Neural progenitor cell (in vitro differentiated cells): Measurements from ENCODE around the gene RUNX1. TPM values are rescaled to one million over a fixed set of nuclear protein-coding genes. Genes with fewer than 3 reads are reported as not detected.

Source experiments
- DNase-seq: peaks from one replicate; pipeline ENCODE4 v3.0.0-alpha.2; 2016; ENCODE audit warnings: low spot score
- H2AFZ ChIP-seq: fragments of 200-600 bp; sonication (generic); replicated peaks from 2 replicates; pipeline ENCODE4 v1.6.1; 2016; ENCODE audit warnings: antibody characterized with exemption
- H3F3A ChIP-seq: fragments of 200-600 bp; sonication (generic); 2 replicates; pipeline ENCODE4 v1.6.1; 2016; ENCODE audit warnings: antibody characterized with exemption, low read depth
- H3K27ac ChIP-seq: fragments of 200-600 bp; sonication (generic); 2 replicates; pipeline ENCODE4 v1.5.1; 2016; ENCODE audit warnings: mild to moderate bottlenecking
- H3K27me3 ChIP-seq: fragments of 200-600 bp; sonication (generic); 2 replicates; pipeline ENCODE4 v1.6.1; 2016; ENCODE audit warnings: mild to moderate bottlenecking, moderate library complexity
- H3K36me3 ChIP-seq: fragments of 200-600 bp; sonication (generic); 2 replicates; pipeline ENCODE4 v1.5.1; 2016
- H3K4me1 ChIP-seq: fragments of 200-600 bp; sonication (generic); 2 replicates; pipeline ENCODE4 v1.6.1; 2016; ENCODE audit warnings: mixed run types
- H3K4me2 ChIP-seq: fragments of 200-600 bp; sonication (generic); 2 replicates; pipeline ENCODE4 v1.6.1; 2016
- H3K4me3 ChIP-seq: fragments of 200-600 bp; sonication (generic); 2 replicates; pipeline ENCODE4 v1.5.1; 2016
- H3K79me2 ChIP-seq: fragments of 200-600 bp; sonication (generic); 2 replicates; pipeline ENCODE4 v1.6.1; 2016; ENCODE audit warnings: low read depth
- H3K9ac ChIP-seq: fragments of 200-600 bp; sonication (generic); 2 replicates; pipeline ENCODE4 v1.6.1; 2016
- H3K9me3 ChIP-seq: fragments of 200-600 bp; sonication (generic); 2 replicates; pipeline ENCODE4 v1.5.1; 2016; ENCODE audit warnings: low read depth
- H4K20me1 ChIP-seq: fragments of 200-600 bp; sonication (generic); 2 replicates; pipeline ENCODE4 v1.6.1; 2016; ENCODE audit warnings: low read depth
- H3K27ac Mint-ChIP-seq: 3 replicates; pipeline ENCODE4 v1.8.0; 2021; ENCODE audit warnings: mixed read lengths
- H3K27me3 Mint-ChIP-seq: 2 replicates; pipeline ENCODE4 v1.8.0; 2022; ENCODE audit warnings: low read depth, mild to moderate bottlenecking, inconsistent platforms, moderate library complexity, mixed read lengths; ENCODE audit not compliant: insufficient read depth
- H3K36me3 Mint-ChIP-seq: 3 replicates; pipeline ENCODE4 v1.8.0; 2021; ENCODE audit warnings: mixed read lengths
- H3K4me1 Mint-ChIP-seq: 3 replicates; pipeline ENCODE4 v1.8.0; 2021; ENCODE audit warnings: mixed read lengths
- H3K4me3 Mint-ChIP-seq: 3 replicates; pipeline ENCODE4 v1.8.0; 2021; ENCODE audit warnings: mild to moderate bottlenecking, moderate library complexity, mixed read lengths
- H3K9me3 Mint-ChIP-seq: 3 replicates; pipeline ENCODE4 v1.8.0; 2020; ENCODE audit warnings: mixed read lengths
- EZH2 ChIP-seq: fragments of 200-600 bp; sonication (generic); IDR thresholded peaks from 2 replicates; pipeline ENCODE4 v1.6.1; 2017; ENCODE audit warnings: antibody characterized with exemption, mild to moderate bottlenecking, moderate library complexity
- EZH2phosphoT487 ChIP-seq: fragments of 200-600 bp; sonication (generic); IDR thresholded peaks from 2 replicates; pipeline ENCODE4 v1.6.1; 2017; ENCODE audit warnings: antibody characterized with exemption
- total RNA-seq: library from RNA; depleted of rRNA; stranded (reverse); fragments of >200 nt; gene quantifications from 2 replicates; pipeline ENCODE4 v1.2.3, GENCODE V29; 2015; ENCODE audit warnings: low replicate concordance
- TF ChIP-seq, protein P1 (sequence below): fragments of 200-600 bp; sonication (generic); IDR thresholded peaks from 2 replicates; pipeline ENCODE4 v1.5.1; 2017; ENCODE audit warnings: antibody characterized with exemption, mild to moderate bottlenecking

The RUNX1 gene
- total RNA-seq, 1 donor from 2014 or later, result 0.09 TPM

DNA sequence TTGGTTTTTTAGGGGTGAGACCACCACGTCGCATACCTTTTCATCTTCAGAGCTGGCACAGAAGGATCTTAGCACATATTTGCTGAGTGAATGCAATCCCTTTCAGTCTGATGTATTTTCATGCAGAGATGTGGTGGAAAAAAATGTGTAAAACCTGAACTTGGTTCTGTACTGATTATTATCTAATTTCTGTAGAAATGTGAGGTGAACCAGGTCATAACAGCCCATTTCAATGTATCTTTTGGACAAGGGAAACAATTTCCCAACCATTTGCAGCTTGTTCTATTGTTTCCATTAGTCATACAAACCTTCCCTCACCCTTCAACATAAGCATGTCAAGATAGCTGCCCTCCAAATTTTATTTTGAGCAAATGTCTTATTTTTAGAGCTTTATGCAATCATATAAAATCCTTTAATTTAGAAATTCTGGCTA is 46.8 kb upstream of the RUNX1 start:
- no peaks in the 10 kb centered on the region for H3K36me3 ChIP-seq
- no peaks in the 10 kb centered on the region for H3F3A ChIP-seq
- no peaks in the 10 kb centered on the region for H4K20me1 ChIP-seq
- Mint-ChIP-seq H3K27ac (no peak overlapping the region), H3K36me3 (no peaks in the 10 kb centered on the region), H3K4me3 (no peak overlapping the region), H3K27me3 (peaks cover 2% of the 10 kb centered on the region), H3K9me3 (peaks cover 9% of the 10 kb centered on the region), H3K4me1 (no peaks in the 10 kb centered on the region)
- no peak overlapping the region for H3K9ac ChIP-seq
- H2AFZ ChIP-seq, result no peak overlapping the region
- no peaks in the 10 kb centered on the region for H3K9me3 ChIP-seq
- H3K27ac ChIP-seq, result no peak overlapping the region
- no peak overlapping the region for H3K4me2 ChIP-seq
- TF ChIP-seq EZH2, result no peak
- TF ChIP-seq EZH2phosphoT487, result no peak
- TF ChIP-seq, protein P1, sequence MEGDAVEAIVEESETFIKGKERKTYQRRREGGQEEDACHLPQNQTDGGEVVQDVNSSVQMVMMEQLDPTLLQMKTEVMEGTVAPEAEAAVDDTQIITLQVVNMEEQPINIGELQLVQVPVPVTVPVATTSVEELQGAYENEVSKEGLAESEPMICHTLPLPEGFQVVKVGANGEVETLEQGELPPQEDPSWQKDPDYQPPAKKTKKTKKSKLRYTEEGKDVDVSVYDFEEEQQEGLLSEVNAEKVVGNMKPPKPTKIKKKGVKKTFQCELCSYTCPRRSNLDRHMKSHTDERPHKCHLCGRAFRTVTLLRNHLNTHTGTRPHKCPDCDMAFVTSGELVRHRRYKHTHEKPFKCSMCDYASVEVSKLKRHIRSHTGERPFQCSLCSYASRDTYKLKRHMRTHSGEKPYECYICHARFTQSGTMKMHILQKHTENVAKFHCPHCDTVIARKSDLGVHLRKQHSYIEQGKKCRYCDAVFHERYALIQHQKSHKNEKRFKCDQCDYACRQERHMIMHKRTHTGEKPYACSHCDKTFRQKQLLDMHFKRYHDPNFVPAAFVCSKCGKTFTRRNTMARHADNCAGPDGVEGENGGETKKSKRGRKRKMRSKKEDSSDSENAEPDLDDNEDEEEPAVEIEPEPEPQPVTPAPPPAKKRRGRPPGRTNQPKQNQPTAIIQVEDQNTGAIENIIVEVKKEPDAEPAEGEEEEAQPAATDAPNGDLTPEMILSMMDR, result no peak
- no peak for DNase-seq
- H3K79me2 ChIP-seq, result no peaks in the 10 kb centered on the region
- no peaks in the 10 kb centered on the region for H3K27me3 ChIP-seq
- H3K4me3 ChIP-seq, result no peak overlapping the region
- H3K4me1 ChIP-seq, result no peaks in the 10 kb centered on the region

DNA sequence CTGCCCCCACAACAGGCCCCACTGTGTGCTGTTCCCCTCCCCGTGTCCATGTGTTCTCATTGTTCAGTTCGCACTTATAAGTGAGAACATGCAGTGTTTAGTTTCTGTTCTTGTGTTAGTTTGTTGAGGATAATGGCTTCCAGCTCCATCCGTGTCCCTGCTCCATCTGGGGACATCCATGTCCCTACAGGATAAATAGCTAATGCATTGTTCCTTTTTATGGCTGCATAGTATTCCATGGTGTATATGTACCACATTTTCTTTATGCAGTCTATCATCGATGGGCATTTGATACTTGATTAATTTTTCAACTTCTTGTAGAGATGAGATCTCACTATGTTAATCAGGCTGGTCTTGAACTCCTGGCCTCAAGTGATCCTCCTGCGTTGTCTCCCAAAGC is 44.4 kb upstream of the RUNX1 start:
- H3K4me1 Mint-ChIP-seq, result no peaks in the 10 kb centered on the region
- H3K9me3 Mint-ChIP-seq, result peaks cover 9% of the 10 kb centered on the region
- Histone ChIP-seq H3K79me2 (no peaks in the 10 kb centered on the region), H3K36me3 (no peaks in the 10 kb centered on the region), H3K9ac (no peak overlapping the region), H3K27me3 (no peaks in the 10 kb centered on the region), H3K4me3 (no peak overlapping the region), H4K20me1 (no peaks in the 10 kb centered on the region), H2AFZ (no peak overlapping the region), H3F3A (no peaks in the 10 kb centered on the region), H3K4me1 (no peaks in the 10 kb centered on the region), H3K9me3 (no peaks in the 10 kb centered on the region), H3K27ac (no peak overlapping the region), H3K4me2 (no peak overlapping the region)
- no peaks in the 10 kb centered on the region for H3K36me3 Mint-ChIP-seq
- TF ChIP-seq EZH2phosphoT487, result no peak
- TF ChIP-seq, protein P1, result no peak
- TF ChIP-seq EZH2, result no peak
- H3K27me3 Mint-ChIP-seq, result peaks cover 2% of the 10 kb centered on the region
- H3K27ac Mint-ChIP-seq, result no peak overlapping the region
- H3K4me3 Mint-ChIP-seq, result no peak overlapping the region
- no peak for DNase-seq

DNA sequence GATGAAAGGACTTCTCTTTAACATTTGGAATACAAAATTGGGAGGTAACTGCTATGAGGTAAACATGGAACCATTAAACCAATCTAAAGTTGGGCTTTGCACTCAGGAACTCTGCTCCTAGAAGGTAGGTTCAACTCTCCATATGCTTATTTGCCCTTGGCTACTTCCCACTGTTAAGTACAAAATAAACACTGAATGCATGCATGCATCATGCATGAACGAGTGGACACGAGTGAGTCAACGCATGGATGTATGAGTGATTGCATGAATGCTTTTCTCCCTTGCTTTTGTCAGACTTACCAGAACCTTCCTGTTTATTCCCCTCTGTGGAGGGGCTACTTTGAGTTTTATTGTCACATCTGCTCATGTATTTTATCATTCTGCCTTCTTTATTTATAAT is 42.4 kb upstream of the RUNX1 start:
- no peak for TF ChIP-seq EZH2phosphoT487
- TF ChIP-seq, protein P1, result no peak
- no peak for TF ChIP-seq EZH2

More for the DNA sequence above, 42.4 kb upstream of the RUNX1 start:
- peaks cover under 1% of the 10 kb centered on the region for H3K4me1 Mint-ChIP-seq
- peaks cover 2% of the 10 kb centered on the region for H3K27me3 Mint-ChIP-seq
- Histone ChIP-seq H2AFZ (no peak overlapping the region), H3K27ac (no peak overlapping the region), H4K20me1 (no peaks in the 10 kb centered on the region), H3K36me3 (no peaks in the 10 kb centered on the region), H3F3A (no peaks in the 10 kb centered on the region), H3K4me2 (no peak overlapping the region), H3K27me3 (no peaks in the 10 kb centered on the region), H3K9ac (no peak overlapping the region), H3K4me1 (no peaks in the 10 kb centered on the region), H3K9me3 (no peaks in the 10 kb centered on the region), H3K4me3 (no peak overlapping the region), H3K79me2 (no peaks in the 10 kb centered on the region)
- no peak overlapping the region for H3K4me3 Mint-ChIP-seq
- H3K27ac Mint-ChIP-seq, result no peak overlapping the region
- H3K36me3 Mint-ChIP-seq, result no peaks in the 10 kb centered on the region
- H3K9me3 Mint-ChIP-seq, result peaks cover 9% of the 10 kb centered on the region
- DNase-seq, result no peak
